Fibroblast of lung (primary cell): ENCODE results near the gene CADM2.

ENCODE experiments used
- CTCF ChIP-seq, 2 donors: IDR thresholded peaks in 1 of 2; conservative IDR thresholded peaks in 1 of 2; 1 replicate in 1 of 2; 2 replicates in 1 of 2; pipeline ENCODE4 v1.5.1; 2011 to 2012; ENCODE audit warnings: low read length in 2 of 2, control low read depth in 1 of 2, inconsistent platforms in 1 of 2, low read depth in 1 of 2, mild to moderate bottlenecking in 1 of 2
- EZH2 ChIP-seq: IDR thresholded peaks from 2 replicates; pipeline ENCODE4 v1.5.1; 2012; ENCODE audit warnings: low read length, control low read depth, mild to moderate bottlenecking; ENCODE audit errors: missing control alignments

- TF ChIP-seq CTCF (conservative IDR thresholded peaks at IDR 0.05 in 1 of 2, IDR thresholded peaks at IDR 0.05 in 1 of 2; ENCODE audit: low read depth in 1 of 2, low read length in 2 of 2) (no peak), EZH2 (no peak)
Observed at GRCh38 chr3:84980011-84980410, 21.2 kb downstream of the CADM2 start.
